Kidney epithelial cell (primary cell): Measurements from ENCODE around the gene DAPK2. TPM values are rescaled to one million over a fixed set of nuclear protein-coding genes. Genes with fewer than 3 reads are reported as not detected.

ENCODE experiments used
- DNase-seq: peaks from one replicate; pipeline ENCODE4 v3.0.0-alpha.2; 2010; ENCODE audit warnings: low read depth
- H3K27me3 ChIP-seq: 2 replicates; pipeline ENCODE4 v1.6.0; 2011; ENCODE audit warnings: low read length; ENCODE audit not compliant: control insufficient read depth, insufficient read depth
- H3K36me3 ChIP-seq: 2 replicates; pipeline ENCODE4 v1.5.1; 2011; ENCODE audit warnings: low read length; ENCODE audit not compliant: control insufficient read depth, insufficient read depth
- H3K4me3 ChIP-seq: 2 replicates; pipeline ENCODE4 v1.5.1; 2011; ENCODE audit warnings: low read depth, mild to moderate bottlenecking, control low read depth, low read length
- CTCF ChIP-seq: IDR thresholded peaks from 2 replicates; pipeline ENCODE4 v1.5.1; 2011; ENCODE audit warnings: mild to moderate bottlenecking, moderate library complexity, low read length, control low read depth, inconsistent platforms; ENCODE audit not compliant: insufficient read depth, poor library complexity, severe bottlenecking
- total RNA-seq: library from RNA; depleted of rRNA; stranded (reverse); fragments of >200 nt; gene quantifications from 2 replicates; pipeline ENCODE4 v1.2.3, GENCODE V29; 2015

Gene DAPK2
- total RNA-seq, 1 donor from 2014 or later: 0.21 TPM

- Histone ChIP-seq H3K27me3 (no peaks in the 10 kb centered on the region), H3K4me3 (no peak overlapping the region), H3K36me3 (no peaks in the 10 kb centered on the region)
- no peak for TF ChIP-seq CTCF
- DNase-seq: no peak
Measured at GRCh38 chr15:63948971-63949370, 97.3 kb downstream of the DAPK2 start.

DNA sequence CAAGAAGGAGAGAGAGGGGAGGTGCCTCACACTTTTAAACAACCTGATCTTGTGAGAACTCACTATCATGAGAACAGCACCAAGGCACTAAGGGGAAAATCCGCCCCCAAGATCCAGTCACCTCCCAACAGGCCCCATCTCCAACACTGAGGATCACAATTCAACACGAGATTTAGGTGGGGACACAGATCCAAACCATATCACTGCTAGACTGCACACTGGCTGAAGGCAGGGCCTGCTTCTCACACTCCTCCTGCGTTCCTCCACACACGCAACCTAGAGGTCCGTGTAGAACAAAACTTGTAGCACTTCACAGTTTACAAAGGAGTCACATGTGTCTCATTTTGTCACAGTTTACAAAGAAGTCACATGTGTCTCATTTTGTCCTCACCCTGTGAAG lies 97.8 kb downstream of the DAPK2 start:
- H3K36me3 ChIP-seq: no peaks in the 10 kb centered on the region

GRCh38 chr15:63947228-63947627 lies 99.1 kb downstream of the DAPK2 start:
- TF ChIP-seq CTCF: no peak
- no peak for DNase-seq
- Histone ChIP-seq H3K27me3 (no peaks in the 10 kb centered on the region), H3K36me3 (no peaks in the 10 kb centered on the region), H3K4me3 (no peak overlapping the region)

More for the DNA sequence above, 97.8 kb downstream of the DAPK2 start:
- DNase-seq: no peak
- Histone ChIP-seq H3K4me3 (no peak overlapping the region), H3K27me3 (no peaks in the 10 kb centered on the region)
- no peak for TF ChIP-seq CTCF

DNA sequence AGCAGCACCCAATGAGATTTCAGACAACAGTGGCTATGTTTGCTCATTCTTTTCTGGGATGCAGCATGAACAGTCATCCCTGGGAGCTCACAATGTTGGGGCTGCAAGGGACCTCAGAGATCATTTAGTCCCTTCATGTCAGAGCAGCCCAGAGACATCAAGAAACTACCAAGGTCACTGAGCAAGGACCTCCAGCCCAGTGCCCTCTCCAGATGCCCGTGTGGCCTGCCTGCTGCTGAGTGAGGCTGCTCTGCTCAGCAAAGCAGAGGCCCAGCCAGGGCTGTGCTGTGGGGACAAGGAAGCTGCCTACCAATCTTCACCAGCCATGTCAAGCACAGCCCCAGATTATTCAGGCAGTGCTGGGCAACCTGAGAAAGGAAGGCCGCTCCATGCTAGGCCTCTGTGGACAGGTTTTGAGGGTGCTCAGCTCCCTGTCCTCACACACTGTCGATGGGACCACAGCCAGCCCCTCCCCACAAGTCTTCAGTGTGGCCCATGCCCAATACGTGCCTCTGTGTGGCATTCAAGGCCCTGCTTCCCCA lies 99.7 kb downstream of the DAPK2 start:
- no peak for TF ChIP-seq CTCF
- DNase-seq: no peak
- Histone ChIP-seq H3K27me3 (no peaks in the 10 kb centered on the region), H3K4me3 (no peak overlapping the region), H3K36me3 (no peaks in the 10 kb centered on the region)

- DNase-seq: no peak
- no peak for TF ChIP-seq CTCF
- H3K4me3 ChIP-seq: no peak overlapping the region
Measured at GRCh38 chr15:63945838-63946298, 100.4 kb downstream of the DAPK2 start.

More at GRCh38 chr15:63945838-63946298, 100.4 kb downstream of the DAPK2 start:
- no peaks in the 10 kb centered on the region for H3K27me3 ChIP-seq
- H3K36me3 ChIP-seq: no peaks in the 10 kb centered on the region
